Esophagus muscularis mucosa (tissue), 4 donors: Measurements from ENCODE around the gene ZC3H8. TPM values are rescaled to one million over a fixed set of nuclear protein-coding genes. Genes with fewer than 3 reads are reported as not detected.
"Not testable (repeated sequence)": the region's sequence is repeated elsewhere in the genome, so short reads cannot be mapped to it uniquely, and the experiment has no call there.

Source experiments
- DNase-seq: peaks from one replicate; pipeline ENCODE4 v3.0.0-alpha.2; 2017; ENCODE audit errors: extremely low spot score
- H3K27ac ChIP-seq, 4 donors: fragments of 200-600 bp; sonication (generic); replicated peaks in 1 of 4; 1 replicate in 3 of 4; 2 replicates in 1 of 4; pipeline ENCODE4 v1.5.1; 2016 to 2019; ENCODE audit warnings: mild to moderate bottlenecking in 1 of 4
- H3K27me3 ChIP-seq, 4 donors: fragments of 200-600 bp; sonication (generic); one replicate each; pipeline versions ENCODE4 v1.5.1 to v1.6.0; 2016 to 2019
- H3K36me3 ChIP-seq, 4 donors: fragments of 200-600 bp; sonication (generic); one replicate each; pipeline ENCODE4 v1.5.1; 2016 to 2019
- H3K4me1 ChIP-seq, 4 donors: fragments of 200-600 bp; sonication (generic); one replicate each; pipeline ENCODE4 v1.5.1; 2016 to 2019
- H3K4me3 ChIP-seq, 4 donors: fragments of 200-600 bp; sonication (generic); 1 replicate in 2 of 4; 2 replicates in 2 of 4; pipeline ENCODE4 v1.5.1; 2016 to 2019; ENCODE audit warnings: mild to moderate bottlenecking in 4 of 4, moderate library complexity in 1 of 4
- H3K9me3 ChIP-seq, 4 donors: fragments of 200-600 bp; sonication (generic); 1 replicate in 3 of 4; 2 replicates in 1 of 4; pipeline ENCODE4 v1.5.1; 2016 to 2019
- EP300 ChIP-seq: sonication (generic); formaldehyde crosslinking; IDR thresholded peaks from one replicate; pipeline ENCODE4 v1.6.1; 2017; ENCODE audit warnings: antibody characterized with exemption
- POLR2A ChIP-seq: fragments of 450-650 bp; IDR thresholded peaks from one replicate; pipeline ENCODE4 v1.6.1; 2017; ENCODE audit warnings: antibody characterized with exemption, moderate library complexity, mild to moderate bottlenecking, low read depth
- POLR2AphosphoS5 ChIP-seq, 2 donors: sonication (generic); formaldehyde crosslinking; IDR thresholded peaks; one replicate each; pipeline ENCODE4 v1.6.1; 2017; ENCODE audit warnings: antibody characterized with exemption in 2 of 2
- WGBS: methylation state at CpG from one replicate; pipeline ENCODE4 v1.1.5; 2018; 5-methylcytosine and 5-hydroxymethylcytosine counted together
- intact Hi-C: fragments of 100-400 bp; cut with DNase I; formaldehyde crosslinking; loops from one replicate; pipeline ENCODE4 v1.15.1; 2023
- total RNA-seq, 4 donors: library from RNA; depleted of rRNA; stranded (reverse); fragments of >200 nt; gene quantifications; one replicate each; pipeline versions ENCODE4 v1.1.0 to v1.2.1, GENCODE V29; 2016
- TF ChIP-seq, protein P1 (sequence below), 3 experiments: fragments of 200-600 bp in 2 of 3; fragments of 450-650 bp in 1 of 3; sonication (generic) in 2 of 3; IDR thresholded peaks; one replicate each; pipeline ENCODE4 v1.5.1; 2017 to 2019; ENCODE audit warnings: antibody characterized with exemption in 3 of 3, mild to moderate bottlenecking in 2 of 3, moderate library complexity in 1 of 3

The ZC3H8 gene
- total RNA-seq, 4 donors from 2014 or later = 3.7 to 8.6 (median 5.7) TPM

DNA sequence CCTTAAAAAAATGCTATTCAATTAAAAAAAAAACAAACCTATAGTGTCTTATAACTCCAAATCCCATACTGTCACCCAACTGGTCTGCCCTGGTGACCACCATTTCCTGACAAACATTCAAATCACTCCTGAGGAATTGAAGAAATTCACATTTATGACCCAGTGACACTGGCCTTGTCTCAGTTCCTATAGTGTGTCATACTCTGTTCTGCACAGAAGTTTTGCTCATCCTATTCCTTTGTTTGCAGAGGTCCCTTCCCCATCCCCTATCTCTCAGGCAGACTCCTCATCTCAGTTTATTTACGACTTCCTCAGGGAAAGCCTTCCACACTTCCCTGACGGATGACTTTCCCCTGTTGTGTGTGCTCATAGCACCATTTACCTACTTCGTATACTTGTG lies 35.2 kb upstream of the ZC3H8 start:
- Histone ChIP-seq H3K4me1 (peaks cover 0 to 8% (median 2%) of the 10 kb centered on the region in 4 donors), H3K27ac (no peak overlapping the region), H3K4me3 (no peak overlapping the region), H3K36me3 (no peaks in the 10 kb centered on the region), H3K27me3 (no peaks in the 10 kb centered on the region), H3K9me3 (no peaks in the 10 kb centered on the region)
- no peak for DNase-seq
- 89% methylated on average over 3 of the region's 3 CpGs for WGBS
- intact Hi-C loops = no loop called here
- TF ChIP-seq, protein P1, sequence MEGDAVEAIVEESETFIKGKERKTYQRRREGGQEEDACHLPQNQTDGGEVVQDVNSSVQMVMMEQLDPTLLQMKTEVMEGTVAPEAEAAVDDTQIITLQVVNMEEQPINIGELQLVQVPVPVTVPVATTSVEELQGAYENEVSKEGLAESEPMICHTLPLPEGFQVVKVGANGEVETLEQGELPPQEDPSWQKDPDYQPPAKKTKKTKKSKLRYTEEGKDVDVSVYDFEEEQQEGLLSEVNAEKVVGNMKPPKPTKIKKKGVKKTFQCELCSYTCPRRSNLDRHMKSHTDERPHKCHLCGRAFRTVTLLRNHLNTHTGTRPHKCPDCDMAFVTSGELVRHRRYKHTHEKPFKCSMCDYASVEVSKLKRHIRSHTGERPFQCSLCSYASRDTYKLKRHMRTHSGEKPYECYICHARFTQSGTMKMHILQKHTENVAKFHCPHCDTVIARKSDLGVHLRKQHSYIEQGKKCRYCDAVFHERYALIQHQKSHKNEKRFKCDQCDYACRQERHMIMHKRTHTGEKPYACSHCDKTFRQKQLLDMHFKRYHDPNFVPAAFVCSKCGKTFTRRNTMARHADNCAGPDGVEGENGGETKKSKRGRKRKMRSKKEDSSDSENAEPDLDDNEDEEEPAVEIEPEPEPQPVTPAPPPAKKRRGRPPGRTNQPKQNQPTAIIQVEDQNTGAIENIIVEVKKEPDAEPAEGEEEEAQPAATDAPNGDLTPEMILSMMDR (IDR thresholded peaks at IDR 0.05) = no peak
- no peak for TF ChIP-seq POLR2AphosphoS5 (IDR thresholded peaks at IDR 0.05)
- TF ChIP-seq POLR2A = no peak
- TF ChIP-seq EP300 = no peak

DNA sequence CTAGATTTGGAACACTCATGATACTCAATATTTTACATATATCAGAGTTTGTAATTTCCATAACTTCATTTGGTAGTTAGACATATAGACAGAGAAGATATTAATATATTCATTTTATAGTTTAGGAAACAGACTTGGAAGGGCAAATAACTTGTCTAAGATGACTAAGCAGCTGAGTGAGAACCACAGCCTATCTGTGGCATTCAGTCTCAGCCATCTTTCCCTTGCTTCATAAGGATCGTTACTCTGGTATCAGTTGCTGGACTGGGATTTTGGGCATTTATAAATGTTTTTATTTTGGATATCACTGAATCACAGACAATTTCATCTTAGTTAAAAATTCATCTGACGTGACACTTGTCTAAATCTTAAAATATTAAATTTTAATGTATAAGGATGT lies 28.7 kb upstream of the ZC3H8 start:
- DNase-seq, H3K36me3 ChIP-seq, intact Hi-C loops, H3K9me3 ChIP-seq, H3K27me3 ChIP-seq, H3K4me1 ChIP-seq, H3K27ac ChIP-seq, H3K4me3 ChIP-seq: not testable (repeated sequence)
- 89% methylated on average over 2 of the region's 2 CpGs for WGBS

DNA sequence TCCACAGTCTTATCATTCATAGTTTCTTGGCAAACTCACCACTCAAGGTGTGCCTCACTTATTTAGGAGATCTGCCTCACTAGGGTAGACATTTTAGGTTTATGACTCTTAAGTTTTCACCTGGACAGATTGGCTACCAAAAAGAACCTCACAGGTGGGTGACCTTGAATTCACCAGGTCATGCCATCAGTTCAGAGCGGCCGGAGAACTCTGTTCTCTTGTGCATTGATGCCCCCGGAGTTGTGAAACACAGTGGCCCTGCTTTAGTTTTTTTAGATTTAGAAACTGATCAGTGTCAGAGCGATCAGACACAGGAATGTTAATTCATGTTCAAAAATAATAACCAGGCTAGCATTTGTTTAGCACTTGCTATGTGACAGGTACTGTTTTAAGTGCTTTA lies 27.2 kb upstream of the ZC3H8 start:
- DNase-seq, intact Hi-C loops, H3K4me3 ChIP-seq, H3K27me3 ChIP-seq, H3K9me3 ChIP-seq, H3K36me3 ChIP-seq, H3K27ac ChIP-seq: not testable (repeated sequence)
- 96% methylated on average over 4 of the region's 4 CpGs for WGBS
- H3K4me1 ChIP-seq = peaks cover 2 to 24% (median 6%) of the 10 kb centered on the region in 4 donors

DNA sequence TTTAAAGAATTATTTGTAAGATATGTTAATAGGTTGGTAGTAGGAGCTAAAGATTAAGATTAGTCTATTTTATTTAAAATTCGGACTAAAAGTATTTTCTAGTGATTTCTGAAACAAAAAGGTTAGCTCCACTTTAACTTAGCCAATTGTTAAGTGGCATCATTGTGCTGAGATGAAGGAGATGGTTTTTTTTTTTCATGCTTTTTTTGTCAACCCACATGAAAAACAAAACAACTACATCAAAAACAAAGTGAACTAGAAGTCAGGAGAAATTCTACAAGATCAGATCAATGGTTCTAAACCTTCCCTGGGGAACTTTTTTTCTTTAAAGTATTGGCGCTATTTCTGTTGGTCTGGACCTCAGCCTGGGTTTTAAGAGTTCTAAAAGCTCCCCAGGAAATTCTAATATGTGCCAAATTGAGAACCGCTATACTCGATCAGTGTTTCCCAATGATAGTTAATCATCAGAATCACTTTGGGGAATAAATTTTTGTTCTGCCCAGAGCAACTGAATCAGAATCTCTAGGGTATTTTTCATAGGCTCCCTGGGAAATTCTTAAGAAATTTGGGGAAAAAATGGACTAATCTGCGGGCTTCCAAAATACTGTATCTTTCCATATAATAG lies 22.9 kb upstream of the ZC3H8 start:
- intact Hi-C loops = no loop called here
- WGBS = 89% methylated on average over 5 of the region's 5 CpGs
- TF ChIP-seq POLR2A = no peak
- peak overlapping the region in 3 of 4 donors; percentile 0 to 37 (median 15) for H3K27ac ChIP-seq
- H3K27me3 ChIP-seq = no peaks in the 10 kb centered on the region
- H3K36me3 ChIP-seq = no peaks in the 10 kb centered on the region
- H3K4me1 ChIP-seq = peaks cover 9 to 27% (median 15%) of the 10 kb centered on the region in 4 donors
- H3K4me3 ChIP-seq = no peak overlapping the region
- H3K9me3 ChIP-seq = no peaks in the 10 kb centered on the region
- DNase-seq = no peak

DNA sequence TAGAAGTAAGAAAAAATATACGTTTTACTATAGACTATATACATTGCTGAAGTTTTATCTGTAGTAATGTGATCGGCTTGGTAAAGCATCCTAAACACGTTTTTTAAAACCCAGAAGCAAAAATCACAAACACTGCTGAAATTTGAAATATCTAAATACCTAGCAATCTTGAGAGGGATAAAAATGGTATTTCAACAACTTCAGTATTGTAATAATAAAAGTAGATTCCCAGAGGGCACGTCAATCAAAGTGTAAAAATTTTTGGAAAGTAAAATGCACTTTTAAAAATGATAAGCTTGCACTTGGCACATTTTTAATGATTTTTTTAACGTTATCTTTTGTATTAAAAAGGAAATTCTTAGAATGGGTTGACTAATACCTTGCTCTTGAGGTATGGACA lies 22.1 kb upstream of the ZC3H8 start:
- peak overlapping the region; percentile 97 to 99 (median 99) for H3K27ac ChIP-seq
- intact Hi-C loops = no loop called here
- DNase-seq = no peak

DNA sequence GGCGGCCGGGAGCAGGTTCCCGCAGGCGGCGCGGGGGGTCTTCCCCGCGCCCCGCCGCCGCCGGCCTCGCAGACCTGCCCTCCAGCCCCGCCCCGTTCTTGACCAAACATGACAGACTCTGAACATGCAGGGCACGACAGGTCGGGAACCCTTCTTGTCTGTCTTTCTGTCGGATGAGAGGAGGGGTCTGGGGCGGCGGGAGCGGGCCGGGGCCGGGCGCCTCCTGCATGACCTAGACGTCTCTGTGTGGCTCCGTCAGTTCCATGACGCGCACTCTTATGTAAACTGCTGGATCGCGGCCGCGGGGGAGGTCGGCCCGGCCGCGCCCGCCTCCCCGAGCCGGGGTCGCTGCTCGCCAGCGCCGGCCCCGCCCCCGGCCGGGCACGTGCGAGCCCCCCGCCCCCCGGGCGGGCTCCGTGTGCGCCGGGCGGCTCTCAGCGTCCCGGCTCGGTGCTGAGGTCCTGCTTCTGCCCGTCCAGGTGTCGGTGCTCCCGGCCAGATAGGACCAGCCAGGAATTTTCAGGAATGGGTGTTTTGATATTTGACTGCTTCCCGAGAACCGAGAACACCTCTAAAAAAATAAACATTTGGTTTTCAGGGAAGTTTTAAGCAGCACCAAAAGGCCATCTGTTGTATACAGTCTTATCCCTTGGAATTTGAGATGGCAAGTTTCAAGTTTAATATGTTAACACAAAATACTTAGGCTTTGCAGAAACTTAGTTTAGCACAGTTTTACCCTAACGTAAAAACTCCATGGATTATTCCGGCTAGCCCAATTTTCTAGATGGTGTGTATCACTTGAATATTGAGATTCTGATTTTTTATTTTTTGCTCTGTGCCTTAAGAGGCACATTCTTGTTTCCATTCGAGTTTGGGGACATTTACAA lies 21.3 kb upstream of the ZC3H8 start:
- Histone ChIP-seq H3K4me1 (peaks cover 9 to 26% (median 15%) of the 10 kb centered on the region in 4 donors), H3K27me3 (no peaks in the 10 kb centered on the region), H3K36me3 (no peaks in the 10 kb centered on the region), H3K9me3 (no peaks in the 10 kb centered on the region), H3K4me3 (peak overlapping the region; percentile 76 to 92 (median 78)), H3K27ac (peak overlapping the region; percentile 97 to 99 (median 99))
- intact Hi-C loops = no loop called here
- peak; percentile 95 for DNase-seq
- under 1% methylated on average over 15 of the region's 66 CpGs for whole genome bisulfite sequencing
- peak; percentile 77 to 80 for TF ChIP-seq POLR2AphosphoS5 (IDR thresholded peaks at IDR 0.05)
- no peak for TF ChIP-seq POLR2A
- no peak for TF ChIP-seq EP300
- TF ChIP-seq, protein P1 (IDR thresholded peaks at IDR 0.05) = no peak

More for the DNA sequence above, 22.1 kb upstream of the ZC3H8 start:
- Histone ChIP-seq H3K27me3 (no peaks in the 10 kb centered on the region), H3K4me1 (peaks cover 9 to 26% (median 15%) of the 10 kb centered on the region in 4 donors), H3K9me3 (no peaks in the 10 kb centered on the region), H3K36me3 (no peaks in the 10 kb centered on the region), H3K4me3 (peak overlapping the region; percentile 76 to 92 (median 78))
- TF ChIP-seq POLR2AphosphoS5 (IDR thresholded peaks at IDR 0.05) = no peak
- WGBS = 66% methylated on average over 5 of the region's 5 CpGs
